Panc1 (cell line): ENCODE data around the gene RAB28. TPM values are rescaled to one million over a fixed set of nuclear protein-coding genes. Genes with fewer than 3 reads are reported as not detected.

Experiments used
- ATAC-seq: fragments of 200-7000 bp; cut with Tn5 transposase; 2 replicates; pipeline ENCODE4 v1.9.1; 2020; ENCODE audit warnings: mild to moderate bottlenecking, moderate library complexity
- BruUV-seq: library from RNA; stranded (reverse); fragments of 400-500 nt; replicated peaks from 2 replicates; lab custom pipeline; 2021; lab: Mats Ljungman, UMichigan
- CTCF ChIA-PET: fragments of 300-600 bp; sonication (Branson Sonifier 250); formaldehyde crosslinking; loops from one replicate; lab custom pipeline; 2022; ENCODE audit warnings: antibody characterized with exemption; lab: Charles Lee
- POLR2A ChIA-PET: fragments of 300-600 bp; sonication (Branson Sonifier 250); formaldehyde crosslinking; loops from one replicate; lab custom pipeline; 2022; ENCODE audit warnings: antibody characterized with exemption; lab: Charles Lee
- DNase-seq: peaks from one replicate; pipeline ENCODE4 v3.0.0-alpha.2; 2010; ENCODE audit warnings: low read depth, low spot score
- H3K27ac ChIP-seq: 2 replicates; pipeline ENCODE4 v1.5.1; 2011; ENCODE audit warnings: mild to moderate bottlenecking, low read length, inconsistent platforms
- H3K27me3 ChIP-seq: fragments of 200-500 bp; sonication (Bioruptor generic); 2 replicates; pipeline ENCODE4 v1.6.0; 2014; ENCODE audit warnings: low read length, inconsistent platforms; ENCODE audit not compliant: control insufficient read depth, insufficient read depth
- H3K36me3 ChIP-seq: fragments of 200-500 bp; sonication (Bioruptor generic); 2 replicates; pipeline ENCODE4 v1.5.1; 2014; ENCODE audit warnings: inconsistent platforms, mild to moderate bottlenecking, low read length, moderate library complexity; ENCODE audit not compliant: control insufficient read depth, insufficient read depth
- H3K4me1 ChIP-seq: 2 replicates; pipeline ENCODE4 v1.5.1; 2011; ENCODE audit warnings: inconsistent platforms, mild to moderate bottlenecking, low read length, moderate library complexity; ENCODE audit not compliant: control insufficient read depth, insufficient read depth
- H3K4me3 ChIP-seq, 2 experiments: 2 replicates each; pipeline ENCODE4 v1.5.1; 2011 to 2012; ENCODE audit warnings: low read depth in 2 of 2, low read length in 2 of 2, mild to moderate bottlenecking in 2 of 2, inconsistent platforms in 1 of 2, moderate library complexity in 1 of 2
- H3K9me3 ChIP-seq: fragments of 200-500 bp; sonication (Bioruptor generic); 2 replicates; pipeline ENCODE4 v1.5.1; 2014; ENCODE audit warnings: low read depth, mild to moderate bottlenecking, inconsistent platforms, low read length, moderate library complexity; ENCODE audit not compliant: control insufficient read depth, insufficient read depth
- POLR2AphosphoS5 ChIP-seq: IDR thresholded peaks from 2 replicates; pipeline ENCODE4 v1.6.1; 2012; ENCODE audit warnings: mild to moderate bottlenecking, low read depth, low read length, moderate library complexity
- SIN3A ChIP-seq: IDR thresholded peaks from 2 replicates; pipeline ENCODE4 v1.6.1; 2012; ENCODE audit warnings: low read depth, mild to moderate bottlenecking, low read length, moderate library complexity, borderline replicate concordance; ENCODE audit not compliant: insufficient read depth
- TCF7L2 ChIP-seq: IDR thresholded peaks from 2 replicates; pipeline ENCODE4 v1.6.1; 2011; ENCODE audit warnings: mild to moderate bottlenecking, low read depth, low read length, inconsistent platforms
- in situ Hi-C: cut with HindIII; loops from 2 replicates; pipeline ENCODE4 v1.10.0; 2016; ENCODE audit warnings: low sequenced_read_pairs, low pct_unique_long_range_greater_than_20kb
- intact Hi-C: fragments of 100-400 bp; cut with micrococcal nuclease; formaldehyde crosslinking; loops from one replicate; pipeline ENCODE4 v1.10.0; 2022; ENCODE audit not compliant: unreplicated experiment
- total RNA-seq: library from RNA; stranded (reverse); gene quantifications from one replicate; pipeline ENCODE4 v1.2.1, GENCODE V29; 2021; ENCODE audit not compliant: unreplicated experiment
- TF ChIP-seq, protein P1 (sequence below): fragments of 450-650 bp; IDR thresholded peaks from 2 replicates; pipeline ENCODE4 v1.5.1; 2017; ENCODE audit warnings: mild to moderate bottlenecking
- TF ChIP-seq, protein P2 (sequence below), 2 experiments: IDR thresholded peaks; 2 replicates each; pipeline ENCODE4 v1.6.1; 2011 to 2012; ENCODE audit warnings: low read depth in 2 of 2, control low read depth in 1 of 2, low read length in 1 of 2, mild to moderate bottlenecking in 1 of 2, moderate library complexity in 1 of 2; ENCODE audit not compliant: insufficient read depth in 1 of 2

RAB28 gene
- total RNA-seq, 1 experiment from 2014 or later, result 10.2 TPM

DNA sequence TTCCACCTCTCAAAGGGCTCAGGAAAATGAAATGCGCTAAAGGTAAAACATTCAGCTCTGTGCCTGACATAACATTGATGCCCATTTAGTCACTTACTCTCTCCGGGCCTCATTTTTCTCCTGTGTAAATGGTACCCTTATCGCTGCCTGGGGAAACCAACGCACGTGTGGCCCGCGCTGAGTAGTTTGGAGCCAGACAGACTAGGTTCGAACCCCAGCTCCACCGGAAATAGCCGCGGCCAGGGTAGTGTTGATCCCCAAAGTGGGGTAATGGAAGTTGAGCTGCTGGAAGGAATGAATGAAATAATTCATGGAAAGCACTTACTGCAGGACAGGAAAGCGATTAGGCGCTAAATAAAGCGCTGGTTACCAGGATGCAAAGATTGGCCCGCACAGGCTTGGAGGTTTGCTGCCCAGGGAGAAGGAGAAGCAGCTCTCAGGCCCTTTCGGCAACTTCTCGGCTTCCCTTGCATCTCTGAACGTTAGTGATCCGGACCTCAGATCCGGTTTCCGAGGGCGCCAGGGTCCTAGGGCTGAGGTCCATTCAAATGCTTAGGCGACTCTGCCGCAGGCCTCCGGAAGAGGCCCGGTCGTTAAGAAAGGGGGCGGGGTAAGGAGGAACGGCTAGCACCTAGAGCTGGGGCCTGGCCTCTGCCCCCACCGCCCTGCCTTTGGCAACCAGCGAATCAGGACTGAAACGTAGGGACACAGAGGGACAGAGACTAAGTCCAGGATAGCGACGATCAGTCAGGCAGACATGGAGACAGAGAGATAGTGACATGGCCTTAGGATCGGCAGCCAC lies 46.9 kb upstream of the RAB28 start:
- intact Hi-C loops, result no loop called here
- no peak for ATAC-seq
- Histone ChIP-seq H3K36me3 (no peaks in the 10 kb centered on the region), H3K27me3 (no peaks in the 10 kb centered on the region), H3K9me3 (no peaks in the 10 kb centered on the region), H3K4me1 (no peaks in the 10 kb centered on the region), H3K27ac (no peak overlapping the region), H3K4me3 (no peak overlapping the region)
- TF ChIP-seq SIN3A (no peak), TCF7L2 (no peak), POLR2AphosphoS5 (no peak)
- TF ChIP-seq, protein P1, sequence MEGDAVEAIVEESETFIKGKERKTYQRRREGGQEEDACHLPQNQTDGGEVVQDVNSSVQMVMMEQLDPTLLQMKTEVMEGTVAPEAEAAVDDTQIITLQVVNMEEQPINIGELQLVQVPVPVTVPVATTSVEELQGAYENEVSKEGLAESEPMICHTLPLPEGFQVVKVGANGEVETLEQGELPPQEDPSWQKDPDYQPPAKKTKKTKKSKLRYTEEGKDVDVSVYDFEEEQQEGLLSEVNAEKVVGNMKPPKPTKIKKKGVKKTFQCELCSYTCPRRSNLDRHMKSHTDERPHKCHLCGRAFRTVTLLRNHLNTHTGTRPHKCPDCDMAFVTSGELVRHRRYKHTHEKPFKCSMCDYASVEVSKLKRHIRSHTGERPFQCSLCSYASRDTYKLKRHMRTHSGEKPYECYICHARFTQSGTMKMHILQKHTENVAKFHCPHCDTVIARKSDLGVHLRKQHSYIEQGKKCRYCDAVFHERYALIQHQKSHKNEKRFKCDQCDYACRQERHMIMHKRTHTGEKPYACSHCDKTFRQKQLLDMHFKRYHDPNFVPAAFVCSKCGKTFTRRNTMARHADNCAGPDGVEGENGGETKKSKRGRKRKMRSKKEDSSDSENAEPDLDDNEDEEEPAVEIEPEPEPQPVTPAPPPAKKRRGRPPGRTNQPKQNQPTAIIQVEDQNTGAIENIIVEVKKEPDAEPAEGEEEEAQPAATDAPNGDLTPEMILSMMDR, result no peak
- TF ChIP-seq, protein P2, sequence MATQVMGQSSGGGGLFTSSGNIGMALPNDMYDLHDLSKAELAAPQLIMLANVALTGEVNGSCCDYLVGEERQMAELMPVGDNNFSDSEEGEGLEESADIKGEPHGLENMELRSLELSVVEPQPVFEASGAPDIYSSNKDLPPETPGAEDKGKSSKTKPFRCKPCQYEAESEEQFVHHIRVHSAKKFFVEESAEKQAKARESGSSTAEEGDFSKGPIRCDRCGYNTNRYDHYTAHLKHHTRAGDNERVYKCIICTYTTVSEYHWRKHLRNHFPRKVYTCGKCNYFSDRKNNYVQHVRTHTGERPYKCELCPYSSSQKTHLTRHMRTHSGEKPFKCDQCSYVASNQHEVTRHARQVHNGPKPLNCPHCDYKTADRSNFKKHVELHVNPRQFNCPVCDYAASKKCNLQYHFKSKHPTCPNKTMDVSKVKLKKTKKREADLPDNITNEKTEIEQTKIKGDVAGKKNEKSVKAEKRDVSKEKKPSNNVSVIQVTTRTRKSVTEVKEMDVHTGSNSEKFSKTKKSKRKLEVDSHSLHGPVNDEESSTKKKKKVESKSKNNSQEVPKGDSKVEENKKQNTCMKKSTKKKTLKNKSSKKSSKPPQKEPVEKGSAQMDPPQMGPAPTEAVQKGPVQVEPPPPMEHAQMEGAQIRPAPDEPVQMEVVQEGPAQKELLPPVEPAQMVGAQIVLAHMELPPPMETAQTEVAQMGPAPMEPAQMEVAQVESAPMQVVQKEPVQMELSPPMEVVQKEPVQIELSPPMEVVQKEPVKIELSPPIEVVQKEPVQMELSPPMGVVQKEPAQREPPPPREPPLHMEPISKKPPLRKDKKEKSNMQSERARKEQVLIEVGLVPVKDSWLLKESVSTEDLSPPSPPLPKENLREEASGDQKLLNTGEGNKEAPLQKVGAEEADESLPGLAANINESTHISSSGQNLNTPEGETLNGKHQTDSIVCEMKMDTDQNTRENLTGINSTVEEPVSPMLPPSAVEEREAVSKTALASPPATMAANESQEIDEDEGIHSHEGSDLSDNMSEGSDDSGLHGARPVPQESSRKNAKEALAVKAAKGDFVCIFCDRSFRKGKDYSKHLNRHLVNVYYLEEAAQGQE (IDR thresholded peaks at IDR 0.05; ENCODE audit: insufficient read depth in 1 of 2, low read depth in 2 of 2, low read length in 1 of 2), result no peak
- POLR2A ChIA-PET, result no interaction called here
- no peak for DNase-seq
- CTCF ChIA-PET, result no interaction called here
- in situ Hi-C loops, result no loop called here
- BruUV-seq, result no TSS peak

DNA sequence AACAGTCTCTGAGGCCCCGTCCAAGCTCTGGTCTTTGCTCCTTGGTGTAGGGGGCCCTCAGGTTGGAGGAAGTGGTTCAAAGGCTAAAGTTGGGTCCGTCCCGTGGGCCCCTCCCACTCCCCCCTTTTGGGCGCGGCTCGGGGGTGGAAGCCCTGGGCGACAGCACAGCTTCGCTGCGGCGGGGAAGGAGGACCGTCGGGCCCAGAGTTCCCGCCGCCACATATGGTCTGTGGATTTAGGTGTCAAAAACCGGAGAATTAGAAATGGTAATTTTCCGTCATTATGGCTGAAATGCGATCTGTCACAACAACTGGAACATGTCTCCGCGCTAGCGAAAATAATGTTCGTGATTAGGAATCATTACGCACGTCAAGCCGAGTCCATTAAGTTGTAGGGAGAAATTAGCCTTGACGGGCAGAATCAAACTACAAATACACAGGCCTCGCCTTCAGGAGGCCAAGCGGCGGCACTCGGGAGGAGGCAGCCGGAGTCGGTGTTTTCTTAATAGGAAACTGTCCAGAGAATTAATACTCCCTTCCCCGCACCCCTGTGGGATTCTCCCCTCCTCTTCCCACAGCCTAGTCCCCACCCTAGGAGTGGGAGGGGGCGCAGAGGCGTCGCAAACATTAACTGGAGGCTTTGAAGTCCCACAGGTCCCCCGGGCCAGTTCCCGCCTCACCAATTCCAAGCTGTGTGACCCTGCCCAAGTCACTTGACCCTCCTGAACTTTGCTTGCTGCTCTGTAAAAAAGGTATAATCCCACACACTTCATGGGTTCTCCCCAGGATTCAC lies 45.2 kb upstream of the RAB28 start:
- no peak for ATAC-seq
- intact Hi-C loops (no loop called here), in situ Hi-C loops (no loop called here)
- no peak for DNase-seq
- no peak overlapping the region for H3K4me3 ChIP-seq
- H3K9me3 ChIP-seq, result no peaks in the 10 kb centered on the region
- no peaks in the 10 kb centered on the region for H3K27me3 ChIP-seq
- POLR2A ChIA-PET, result no interaction called here
- no peaks in the 10 kb centered on the region for H3K36me3 ChIP-seq
- CTCF ChIA-PET, result no interaction called here
- no peaks in the 10 kb centered on the region for H3K4me1 ChIP-seq
- no peak overlapping the region for H3K27ac ChIP-seq
- TF ChIP-seq SIN3A, result no peak
- TF ChIP-seq, protein P2 (IDR thresholded peaks at IDR 0.05; ENCODE audit: insufficient read depth in 1 of 2, low read depth in 2 of 2, low read length in 1 of 2), result no peak
- TF ChIP-seq, protein P1, result no peak
- no peak for TF ChIP-seq TCF7L2
- TF ChIP-seq POLR2AphosphoS5, result no peak
- no TSS peak for BruUV-seq
